Thyroid gland (tissue), 4 donors: Measurements from ENCODE around the gene PVR. TPM values are rescaled to one million over a fixed set of nuclear protein-coding genes. Genes with fewer than 3 reads are reported as not detected.
"Not testable (repeated sequence)": the region's sequence is repeated elsewhere in the genome, so short reads cannot be mapped to it uniquely, and the experiment has no call there.

Experiments used
- DNase-seq, 2 donors: peaks; one replicate each; pipeline ENCODE4 v3.0.0-alpha.2; 2019
- H3K27ac ChIP-seq, 3 donors: fragments of 200-600 bp; sonication (generic); 1 replicate in 2 of 3; 2 replicates in 1 of 3; pipeline ENCODE4 v1.5.1; 2016 to 2019; ENCODE audit warnings: mild to moderate bottlenecking in 1 of 3, moderate library complexity in 1 of 3
- H3K27me3 ChIP-seq: fragments of 200-600 bp; sonication (generic); one replicate; pipeline ENCODE4 v1.5.1; 2019
- H3K36me3 ChIP-seq, 2 donors: fragments of 200-600 bp; sonication (generic); one replicate each; pipeline ENCODE4 v1.5.1; 2016 to 2019
- H3K4me1 ChIP-seq, 2 donors: fragments of 200-600 bp; sonication (generic); one replicate each; pipeline ENCODE4 v1.5.1; 2017 to 2019
- H3K4me3 ChIP-seq, 3 donors: fragments of 200-600 bp; sonication (generic); replicated peaks in 1 of 3; 1 replicate in 2 of 3; 2 replicates in 1 of 3; pipeline ENCODE4 v1.5.1; 2016; ENCODE audit warnings: mild to moderate bottlenecking in 1 of 3
- H3K9me3 ChIP-seq: fragments of 200-600 bp; sonication (generic); one replicate; pipeline ENCODE4 v1.5.1; 2017
- CTCF ChIP-seq, 6 experiments: fragments of 200-600 bp in 3 of 6; fragments of 450-650 bp in 3 of 6; sonication (generic) in 3 of 6; IDR thresholded peaks; one replicate each; pipeline ENCODE4 v1.5.1; 2016 to 2019; ENCODE audit warnings: antibody characterized with exemption in 6 of 6, mild to moderate bottlenecking in 2 of 6, inconsistent platforms in 1 of 6, moderate library complexity in 1 of 6
- POLR2A ChIP-seq, 2 donors: fragments of 450-650 bp; IDR thresholded peaks; one replicate each; pipeline ENCODE4 v1.6.1; 2017; ENCODE audit warnings: antibody characterized with exemption in 2 of 2, mild to moderate bottlenecking in 2 of 2, moderate library complexity in 1 of 2
- WGBS, 2 donors: methylation state at CpG; one replicate each; pipeline ENCODE4 v1.1.5; 2017; 5-methylcytosine and 5-hydroxymethylcytosine counted together
- intact Hi-C: fragments of 100-400 bp; cut with DNase I; formaldehyde crosslinking; loops from one replicate; pipeline ENCODE4 v1.15.1; 2023
- total RNA-seq, 4 donors: library from RNA; depleted of rRNA; stranded (reverse); fragments of >200 nt; gene quantifications; one replicate each; pipeline ENCODE4 v1.2.3, GENCODE V29; 2016

The PVR gene
- total RNA-seq, 4 donors from 2014 or later: 25.4 to 36.5 (median 30.2) TPM

- intact Hi-C loops: no loop called here
- H3K9me3 ChIP-seq: no peaks in the 10 kb centered on the region
- no peaks in the 10 kb centered on the region for H3K36me3 ChIP-seq
- WGBS, 2 donors: 31 to 32% methylated on average over 1 of the region's 1 CpG
- DNase-seq: peak; percentile 15 to 38
- TF ChIP-seq CTCF (IDR thresholded peaks at IDR 0.05) (no peak), POLR2A (IDR thresholded peaks at IDR 0.05) (no peak)
- H3K4me1 ChIP-seq: no peaks in the 10 kb centered on the region
- H3K4me3 ChIP-seq: no peak overlapping the region
- no peaks in the 10 kb centered on the region for H3K27me3 ChIP-seq
- no peak overlapping the region for H3K27ac ChIP-seq
Measured at GRCh38 chr19:44626048-44626624, 17.6 kb upstream of the PVR start.

GRCh38 chr19:44627631-44628030 is 16.1 kb upstream of the PVR start:
- WGBS, 2 donors: 89 to 92% methylated on average over 4 of the region's 4 CpGs
- intact Hi-C loops: no loop called here
- no peak overlapping the region for H3K4me3 ChIP-seq

GRCh38 chr19:44628793-44629192 is 14.9 kb upstream of the PVR start:
- TF ChIP-seq CTCF (IDR thresholded peaks at IDR 0.05) (no peak), POLR2A (IDR thresholded peaks at IDR 0.05) (no peak)

More at GRCh38 chr19:44627631-44628030, 16.1 kb upstream of the PVR start:
- no peak for TF ChIP-seq CTCF (IDR thresholded peaks at IDR 0.05)
- no peak for TF ChIP-seq POLR2A (IDR thresholded peaks at IDR 0.05)
- no peak for DNase-seq
- H3K4me1 ChIP-seq: no peaks in the 10 kb centered on the region
- H3K36me3 ChIP-seq: no peaks in the 10 kb centered on the region
- H3K27me3 ChIP-seq: no peaks in the 10 kb centered on the region
- H3K9me3 ChIP-seq: no peaks in the 10 kb centered on the region
- H3K27ac ChIP-seq: no peak overlapping the region

GRCh38 chr19:44631611-44632010 is 12.1 kb upstream of the PVR start:
- H3K36me3 ChIP-seq, H3K27me3 ChIP-seq, H3K9me3 ChIP-seq, DNase-seq, intact Hi-C loops, H3K4me1 ChIP-seq, H3K27ac ChIP-seq, H3K4me3 ChIP-seq: not testable (repeated sequence)
- 74 to 81% methylated on average over 8 of the region's 8 CpGs for WGBS, 2 donors

More at GRCh38 chr19:44628793-44629192, 14.9 kb upstream of the PVR start:
- no peak for DNase-seq
- no peak overlapping the region for H3K4me3 ChIP-seq
- no peaks in the 10 kb centered on the region for H3K4me1 ChIP-seq
- no peaks in the 10 kb centered on the region for H3K27me3 ChIP-seq
- no peaks in the 10 kb centered on the region for H3K9me3 ChIP-seq
- H3K27ac ChIP-seq: no peak overlapping the region
- H3K36me3 ChIP-seq: no peaks in the 10 kb centered on the region
- intact Hi-C loops: no loop called here
- 82 to 91% methylated on average over 3 of the region's 3 CpGs for WGBS, 2 donors

GRCh38 chr19:44634058-44634457 is 9.7 kb upstream of the PVR start:
- H3K36me3 ChIP-seq, DNase-seq, intact Hi-C loops, H3K27ac ChIP-seq, H3K9me3 ChIP-seq, H3K4me3 ChIP-seq, H3K4me1 ChIP-seq, H3K27me3 ChIP-seq: not testable (repeated sequence)
- 25 to 46% methylated on average over 5 of the region's 5 CpGs for WGBS, 2 donors

- H3K27me3 ChIP-seq: no peaks in the 10 kb centered on the region
- no peak for DNase-seq
- no peak overlapping the region for H3K27ac ChIP-seq
- WGBS, 2 donors: 91 to 93% methylated on average over 2 of the region's 2 CpGs
- H3K4me3 ChIP-seq: no peak overlapping the region
- H3K4me1 ChIP-seq: peaks cover 0 to 7% of the 10 kb centered on the region in 2 donors
- no peaks in the 10 kb centered on the region for H3K36me3 ChIP-seq
- TF ChIP-seq CTCF (IDR thresholded peaks at IDR 0.05) (no peak), POLR2A (IDR thresholded peaks at IDR 0.05) (no peak)
- H3K9me3 ChIP-seq: no peaks in the 10 kb centered on the region
- intact Hi-C loops: no loop called here
Measured at GRCh38 chr19:44634785-44635184, 8.9 kb upstream of the PVR start.
